ENCODE results near the gene UNC13A.
A peak's percentile ranks its signal among the peaks of the same experiment; 100 is the strongest.

UNC13A gene

DNA sequence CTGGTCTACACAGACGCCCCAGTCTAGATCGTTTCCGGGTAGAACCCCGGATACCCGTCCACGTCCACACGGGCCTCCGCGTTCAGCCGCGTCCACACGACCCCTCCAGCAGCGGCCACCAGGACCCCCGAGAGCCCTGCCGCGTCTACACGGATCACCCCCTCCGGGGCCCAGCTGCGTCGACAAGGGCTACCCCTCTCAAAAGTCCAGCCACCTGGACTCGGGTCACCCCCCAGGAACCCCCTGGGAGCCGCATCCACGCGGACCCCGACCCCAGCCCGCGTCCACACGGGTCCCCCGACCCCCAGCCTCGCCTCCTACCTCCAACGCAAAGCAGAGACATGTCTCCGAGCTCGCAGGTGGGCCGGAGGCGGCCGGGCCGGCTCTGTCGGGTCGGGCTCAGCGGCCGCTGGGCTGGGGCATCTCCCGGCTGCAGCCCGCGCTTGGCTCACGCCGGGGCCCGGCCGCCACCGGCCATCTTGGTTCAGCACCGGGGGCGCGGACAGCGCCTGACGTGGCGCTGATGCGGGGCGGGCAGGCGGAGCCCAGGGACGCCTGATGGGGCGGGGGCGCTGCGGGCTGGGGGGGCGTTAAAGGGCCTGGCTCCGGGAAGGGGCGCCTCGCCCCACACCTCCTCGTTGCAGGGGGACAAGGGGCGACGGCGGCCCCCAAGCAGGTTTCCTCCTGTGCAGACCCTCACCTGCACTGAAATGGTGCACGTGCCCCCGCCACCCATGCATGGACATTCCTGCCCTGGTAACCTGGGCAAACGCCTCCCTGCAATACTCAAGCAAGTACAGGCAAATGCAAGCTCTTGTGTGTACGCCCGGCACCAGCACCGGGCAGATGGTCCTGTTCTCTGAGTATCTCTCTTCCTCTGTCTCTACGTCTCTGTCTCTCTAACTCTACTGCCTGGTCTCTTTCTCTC, at the start of gene UNC13A:
TSS of gene UNC13A (minus strand) at position 498 of the 928 bp plus-strand sequence. CDS start at position 343, 155 bp downstream.
- peak; percentile 19 to 25 for DNase-seq

DNA sequence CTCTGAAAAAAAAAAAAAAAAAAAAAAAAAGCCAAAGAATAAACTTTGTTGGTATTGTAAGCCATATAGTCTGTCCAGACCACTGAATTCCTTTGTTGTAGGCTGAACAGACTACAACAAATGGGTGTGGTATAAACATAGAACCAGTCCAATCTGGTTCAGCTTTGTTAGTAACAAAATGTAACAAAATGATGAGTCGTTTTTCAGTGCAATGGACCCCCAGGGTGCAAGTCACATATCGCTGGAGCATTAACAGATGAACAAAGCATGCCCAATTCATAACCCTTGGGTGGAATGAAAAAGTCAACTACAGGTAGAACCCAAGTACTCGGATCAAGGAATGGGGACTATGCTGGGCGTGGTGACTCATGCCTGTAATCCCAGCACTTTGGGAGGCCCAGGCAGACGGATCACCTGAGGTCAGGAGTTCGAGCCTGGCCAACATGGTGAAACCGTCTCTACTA, 49.6 kb upstream of the UNC13A start:
- DNase-seq, result no peak

DNA sequence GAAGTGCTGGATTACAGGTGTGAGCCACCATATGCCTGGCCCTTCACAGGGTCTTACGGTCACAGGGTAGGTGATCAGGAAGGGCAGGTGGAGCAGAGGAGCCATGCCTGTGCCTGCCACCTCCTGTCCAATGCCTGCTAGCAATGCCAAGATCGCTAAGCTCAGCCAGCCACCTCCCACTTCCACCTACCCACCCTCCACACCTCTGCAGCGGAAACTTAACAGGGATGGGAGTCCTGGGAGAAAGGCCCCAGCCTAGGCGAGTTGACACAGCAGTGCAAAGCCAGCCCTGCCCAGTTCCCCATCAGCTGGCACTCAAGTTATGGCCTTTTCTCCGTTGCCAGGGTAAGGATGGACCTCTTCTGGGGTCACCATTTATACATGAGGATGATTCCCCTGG, 47.3 kb upstream of the UNC13A start:
- DNase-seq, result no peak

DNA sequence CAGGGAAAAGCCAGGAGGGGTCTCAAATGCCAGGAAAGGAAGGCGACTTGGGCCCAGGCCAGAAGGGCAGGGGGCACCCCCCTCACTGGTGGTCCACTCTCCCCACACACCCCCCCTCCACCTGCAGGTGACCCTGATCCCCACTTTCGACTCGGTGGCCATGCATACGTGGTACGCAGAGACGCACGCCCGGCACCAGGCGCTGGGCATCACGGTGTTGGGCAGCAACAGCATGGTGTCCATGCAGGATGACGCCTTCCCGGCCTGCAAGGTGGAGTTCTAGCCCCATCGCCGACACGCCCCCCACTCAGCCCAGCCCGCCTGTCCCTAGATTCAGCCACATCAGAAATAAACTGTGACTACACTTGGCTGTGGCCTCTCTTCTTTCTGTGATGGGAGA, 46.0 kb upstream of the UNC13A start:
- no peak for DNase-seq

DNA sequence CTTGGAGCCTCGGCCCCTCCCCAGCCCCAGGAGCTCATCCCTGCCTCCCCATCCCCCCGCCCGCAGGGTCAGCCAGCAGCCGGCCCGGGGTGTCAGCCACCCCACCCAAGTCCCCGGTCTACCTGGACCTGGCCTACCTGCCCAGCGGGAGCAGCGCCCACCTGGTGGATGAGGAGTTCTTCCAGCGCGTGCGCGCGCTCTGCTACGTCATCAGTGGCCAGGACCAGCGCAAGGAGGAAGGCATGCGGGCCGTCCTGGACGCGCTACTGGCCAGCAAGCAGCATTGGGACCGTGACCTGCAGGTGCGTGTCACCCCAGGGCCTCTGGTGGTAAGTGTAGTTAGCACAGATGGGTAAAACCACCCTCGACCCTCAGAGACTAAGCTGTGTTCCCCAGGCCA, 45.0 kb upstream of the UNC13A start:
- DNase-seq, result no peak

DNA sequence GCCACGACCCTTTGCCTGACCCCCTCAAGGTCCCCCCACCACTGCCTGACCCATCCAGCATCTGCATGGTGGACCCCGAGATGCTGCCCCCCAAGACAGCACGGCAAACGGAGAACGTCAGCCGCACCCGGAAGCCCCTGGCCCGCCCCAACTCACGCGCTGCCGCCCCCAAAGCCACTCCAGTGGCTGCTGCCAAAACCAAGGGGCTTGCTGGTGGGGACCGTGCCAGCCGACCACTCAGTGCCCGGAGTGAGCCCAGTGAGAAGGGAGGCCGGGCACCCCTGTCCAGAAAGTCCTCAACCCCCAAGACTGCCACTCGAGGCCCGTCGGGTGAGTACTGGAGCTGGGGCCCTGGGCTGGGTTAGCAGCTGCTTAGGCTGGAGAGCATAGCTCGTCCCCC, 39.7 kb upstream of the UNC13A start:
- no peak for DNase-seq

DNA sequence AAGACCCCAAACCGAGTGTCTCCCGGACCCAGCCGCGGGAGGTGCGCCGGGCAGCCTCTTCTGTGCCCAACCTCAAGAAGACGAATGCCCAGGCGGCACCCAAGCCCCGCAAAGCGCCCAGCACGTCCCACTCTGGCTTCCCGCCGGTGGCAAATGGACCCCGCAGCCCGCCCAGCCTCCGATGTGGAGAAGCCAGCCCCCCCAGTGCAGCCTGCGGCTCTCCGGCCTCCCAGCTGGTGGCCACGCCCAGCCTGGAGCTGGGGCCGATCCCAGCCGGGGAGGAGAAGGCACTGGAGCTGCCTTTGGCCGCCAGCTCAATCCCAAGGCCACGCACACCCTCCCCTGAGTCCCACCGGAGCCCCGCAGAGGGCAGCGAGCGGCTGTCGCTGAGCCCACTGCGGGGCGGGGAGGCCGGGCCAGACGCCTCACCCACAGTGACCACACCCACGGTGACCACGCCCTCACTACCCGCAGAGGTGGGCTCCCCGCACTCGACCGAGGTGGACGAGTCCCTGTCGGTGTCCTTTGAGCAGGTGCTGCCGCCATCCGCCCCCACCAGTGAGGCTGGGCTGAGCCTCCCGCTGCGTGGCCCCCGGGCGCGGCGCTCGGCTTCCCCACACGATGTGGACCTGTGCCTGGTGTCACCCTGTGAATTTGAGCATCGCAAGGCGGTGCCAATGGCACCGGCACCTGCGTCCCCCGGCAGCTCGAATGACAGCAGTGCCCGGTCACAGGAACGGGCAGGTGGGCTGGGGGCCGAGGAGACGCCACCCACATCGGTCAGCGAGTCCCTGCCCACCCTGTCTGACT, 39.0 kb upstream of the UNC13A start:
- no peak for DNase-seq

DNA sequence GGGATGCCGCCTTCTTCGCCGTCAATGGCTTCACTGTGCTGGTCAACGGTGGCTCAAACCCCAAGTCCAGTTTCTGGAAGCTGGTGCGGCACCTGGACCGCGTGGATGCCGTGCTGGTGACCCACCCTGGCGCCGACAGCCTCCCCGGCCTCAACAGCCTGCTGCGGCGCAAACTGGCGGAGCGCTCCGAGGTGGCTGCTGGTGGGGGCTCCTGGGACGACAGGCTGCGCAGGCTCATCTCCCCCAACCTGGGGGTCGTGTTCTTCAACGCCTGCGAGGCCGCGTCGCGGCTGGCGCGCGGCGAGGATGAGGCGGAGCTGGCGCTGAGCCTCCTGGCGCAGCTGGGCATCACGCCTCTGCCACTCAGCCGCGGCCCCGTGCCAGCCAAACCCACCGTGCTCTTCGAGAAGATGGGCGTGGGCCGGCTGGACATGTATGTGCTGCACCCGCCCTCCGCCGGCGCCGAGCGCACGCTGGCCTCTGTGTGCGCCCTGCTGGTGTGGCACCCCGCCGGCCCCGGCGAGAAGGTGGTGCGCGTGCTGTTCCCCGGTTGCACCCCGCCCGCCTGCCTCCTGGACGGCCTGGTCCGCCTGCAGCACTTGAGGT, 38.1 kb upstream of the UNC13A start:
- no peak for DNase-seq

DNA sequence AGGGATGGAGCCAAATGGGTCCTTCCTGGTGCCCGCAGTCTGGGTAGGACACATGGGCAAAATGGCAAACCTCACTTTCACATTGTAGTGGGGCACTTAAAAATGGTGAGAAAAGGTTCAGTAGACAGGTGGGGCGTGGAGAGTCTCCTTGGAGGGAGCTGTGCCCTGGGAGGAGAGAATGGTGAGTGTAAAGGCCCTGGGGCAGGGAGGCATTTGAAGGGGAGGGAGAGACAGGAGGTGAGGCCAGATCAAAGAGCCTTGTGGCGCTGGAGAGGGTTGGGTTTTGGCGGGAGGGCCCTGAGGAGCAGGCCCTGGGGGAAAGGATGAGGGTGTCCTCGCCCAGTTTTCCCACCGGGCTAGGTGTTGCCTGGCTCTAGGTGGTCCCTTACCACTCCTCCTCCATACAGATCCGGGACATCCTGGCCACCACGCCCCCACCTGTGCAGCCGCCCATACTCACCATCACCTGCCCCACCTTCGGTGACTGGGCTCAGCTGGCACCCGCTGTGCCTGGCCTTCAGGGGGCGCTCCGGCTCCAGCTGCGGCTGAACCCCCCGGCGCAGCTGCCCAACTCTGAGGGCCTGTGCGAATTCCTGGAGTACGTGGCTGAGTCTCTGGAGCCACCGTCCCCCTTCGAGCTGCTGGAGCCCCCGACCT, 37.4 kb upstream of the UNC13A start:
- no peak for DNase-seq

DNA sequence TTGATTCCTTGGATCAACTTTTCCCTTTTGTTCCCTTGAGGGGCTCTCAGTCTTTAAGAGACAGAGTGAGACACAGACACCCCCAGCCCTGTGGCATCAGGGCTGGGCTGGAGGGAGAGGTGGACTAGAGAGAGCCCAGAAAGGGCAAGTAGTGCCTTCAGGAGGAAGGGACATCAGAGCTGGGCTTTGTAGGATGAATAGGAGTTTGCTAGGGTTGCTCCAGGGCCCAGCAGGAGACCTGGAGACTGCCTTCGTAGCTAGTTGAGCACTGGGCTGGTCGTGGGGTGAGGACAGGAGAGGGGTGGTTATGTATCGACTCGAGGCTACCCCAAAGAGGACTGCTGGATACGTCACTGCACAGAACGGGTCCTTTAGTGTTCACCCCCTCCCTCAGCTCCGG, 36.5 kb upstream of the UNC13A start:
- no peak for DNase-seq

DNA sequence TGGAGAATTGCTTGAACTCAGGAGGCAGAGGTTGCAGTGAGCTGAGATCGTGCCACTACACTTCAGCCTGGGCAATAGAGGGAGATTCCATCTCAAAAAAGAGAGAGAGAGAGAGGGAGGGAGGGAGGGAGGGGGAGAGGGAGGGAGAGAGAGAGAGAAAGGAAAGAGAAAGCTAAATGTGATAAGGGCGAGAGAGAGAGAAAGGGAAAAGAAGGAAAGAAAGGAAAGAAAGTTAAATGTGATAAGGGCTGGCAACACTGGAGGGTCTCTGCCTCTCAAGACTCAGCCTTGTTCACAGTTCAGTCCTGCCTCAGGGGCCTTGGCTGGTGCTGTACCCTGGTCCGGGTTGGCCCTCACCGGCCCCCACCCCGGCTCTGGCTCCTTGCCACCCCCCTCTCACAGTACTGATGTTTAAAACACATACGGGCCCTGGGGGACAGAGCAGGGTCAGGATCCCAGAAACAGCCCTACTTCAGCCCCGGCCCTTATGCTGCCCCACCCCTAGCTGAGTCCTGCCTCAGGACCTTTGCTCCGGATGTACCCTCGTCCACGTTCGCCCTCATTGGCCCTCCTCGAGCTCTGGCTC, 34.6 kb upstream of the UNC13A start:
- no peak for DNase-seq

DNA sequence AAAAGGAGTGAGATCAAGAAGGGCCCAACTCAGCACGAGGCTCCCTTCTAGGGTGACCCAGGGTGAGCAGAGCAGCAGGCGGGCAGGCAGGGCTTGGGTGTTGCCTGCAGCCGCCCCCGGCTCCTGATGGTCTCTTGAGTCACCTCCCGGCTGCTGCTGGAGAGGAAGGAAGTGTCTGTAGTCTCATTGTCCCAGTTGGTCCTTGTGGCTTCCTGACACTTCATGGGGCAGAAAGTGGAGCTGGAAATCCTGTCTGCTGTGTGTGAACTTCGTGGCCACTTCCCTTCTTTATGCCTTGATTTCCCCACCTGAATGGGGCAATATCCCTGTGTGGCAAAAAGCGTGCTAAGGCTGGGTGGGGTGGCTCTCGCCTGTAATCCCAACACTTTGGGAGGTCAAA, 33.7 kb upstream of the UNC13A start:
- no peak for DNase-seq

DNA sequence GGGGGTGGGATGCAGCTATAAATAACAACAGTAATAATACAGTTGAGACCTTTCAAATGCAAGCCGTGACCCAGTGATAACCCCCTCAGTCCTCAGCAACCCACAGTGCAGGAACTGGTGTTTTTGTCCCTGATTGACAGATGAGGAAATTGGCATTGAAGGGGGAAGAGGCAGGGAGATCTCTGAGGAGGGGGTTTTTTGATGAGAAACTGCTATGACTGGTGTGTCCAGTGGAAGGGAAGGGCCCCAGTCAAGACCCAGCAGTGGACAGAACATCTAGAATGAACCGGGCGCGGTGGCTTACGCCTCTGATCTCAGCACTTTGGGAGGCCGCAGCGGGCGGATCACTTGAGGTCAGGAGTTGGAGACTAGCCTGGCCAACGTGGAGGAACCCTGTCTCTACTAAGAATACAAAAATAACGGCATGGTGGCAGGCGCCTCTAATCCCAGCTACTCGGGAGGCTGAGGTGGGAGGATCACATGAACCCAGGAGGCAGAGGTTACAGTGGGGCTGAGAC, 33.0 kb upstream of the UNC13A start:
- no peak for DNase-seq

DNA sequence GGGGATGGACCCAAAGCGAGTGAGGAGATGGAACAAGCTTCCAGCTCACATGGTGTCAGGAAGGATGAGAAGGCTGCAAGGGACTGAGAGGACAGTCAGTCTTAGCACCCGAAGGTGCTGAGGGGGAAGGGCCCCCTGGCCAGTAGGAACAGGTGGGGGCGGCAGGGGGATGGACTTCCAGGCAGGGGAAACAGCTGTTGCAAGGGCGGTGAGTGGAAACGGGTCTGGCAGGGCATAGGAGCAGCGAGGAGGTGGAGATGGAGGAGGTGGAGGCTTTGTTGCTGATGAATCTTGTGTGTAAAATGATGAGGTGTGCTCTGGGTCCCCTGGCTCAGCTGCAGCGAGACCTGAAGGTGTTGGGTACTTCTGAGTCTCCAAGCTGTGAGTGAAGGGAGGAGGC, 32.3 kb upstream of the UNC13A start:
- no peak for DNase-seq

DNA sequence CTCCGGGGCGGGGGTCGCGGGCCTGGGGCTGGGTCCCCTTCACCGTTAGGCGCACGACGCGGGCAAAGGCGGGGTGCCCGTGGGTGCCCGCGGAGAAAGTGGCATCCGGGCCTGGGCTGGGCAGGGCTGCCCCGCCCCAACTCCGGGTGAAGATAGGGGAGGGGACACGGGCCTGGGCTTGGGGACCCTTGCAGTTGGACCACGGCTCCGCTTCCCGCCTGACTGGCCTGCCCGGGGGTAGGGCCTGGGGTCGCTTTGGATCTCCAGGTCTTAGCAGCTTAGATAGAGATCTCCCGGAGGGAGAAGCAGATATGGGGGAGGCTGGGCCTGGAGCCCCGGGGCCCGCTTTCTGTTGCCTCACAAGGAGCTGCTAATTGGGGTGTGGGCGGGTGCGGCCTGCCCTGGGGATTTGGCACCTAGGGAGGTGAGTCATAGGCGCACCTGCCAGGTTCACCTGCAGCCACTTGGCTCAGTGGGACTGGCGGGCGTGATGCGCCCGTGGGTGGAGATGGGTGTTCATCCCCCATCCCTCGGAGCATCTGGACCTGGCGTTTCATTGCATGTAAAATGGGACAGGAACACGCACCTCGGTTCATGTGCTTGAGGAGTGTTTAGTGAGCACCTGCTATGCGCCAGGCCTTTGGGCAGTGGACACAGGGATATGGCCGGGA, 31.7 kb upstream of the UNC13A start:
- DNase-seq, result no peak

DNA sequence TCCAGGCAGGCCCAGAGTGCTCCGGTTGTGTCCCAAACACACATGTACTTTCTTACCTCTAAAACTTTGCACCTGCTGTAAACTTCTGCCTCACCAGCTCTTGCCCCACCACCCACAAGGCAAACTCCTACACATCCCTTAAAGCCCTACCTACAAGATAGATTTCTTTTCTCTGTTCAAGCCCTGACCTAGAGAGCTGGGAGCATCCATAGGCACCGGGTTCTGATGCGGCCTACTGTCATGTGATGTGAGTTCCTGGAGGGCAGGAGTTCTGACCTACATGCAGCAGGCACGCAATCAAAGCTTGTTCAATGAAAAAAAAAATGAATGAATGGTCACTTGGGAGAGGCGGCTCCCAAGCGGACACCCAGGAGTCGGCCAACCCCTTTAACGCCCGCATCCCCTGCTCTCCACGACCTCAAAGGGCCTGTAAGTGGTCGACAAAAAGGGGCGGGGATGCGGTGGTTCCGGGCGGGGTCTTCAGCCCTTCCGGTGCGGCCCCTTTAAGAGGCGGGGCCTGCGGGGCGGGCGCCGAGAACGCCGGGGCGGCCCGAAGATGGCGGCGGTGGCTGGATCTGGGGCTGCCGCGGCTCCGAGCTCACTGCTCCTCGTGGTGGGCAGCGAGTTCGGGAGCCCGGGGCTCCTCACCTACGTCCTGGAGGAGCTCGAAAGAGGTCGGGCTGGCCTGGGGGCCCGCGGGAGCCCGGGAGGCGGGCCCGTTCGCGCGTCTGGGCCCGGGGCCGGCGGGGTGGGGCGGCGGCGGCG, 31.0 kb upstream of the UNC13A start, which contains the start of gene MAP1S:
TSS of gene MAP1S (plus strand) at position 534 of the 765 bp plus-strand sequence. CDS start at position 557, 23 bp downstream.
- peak; percentile 30 to 47 for DNase-seq

DNA sequence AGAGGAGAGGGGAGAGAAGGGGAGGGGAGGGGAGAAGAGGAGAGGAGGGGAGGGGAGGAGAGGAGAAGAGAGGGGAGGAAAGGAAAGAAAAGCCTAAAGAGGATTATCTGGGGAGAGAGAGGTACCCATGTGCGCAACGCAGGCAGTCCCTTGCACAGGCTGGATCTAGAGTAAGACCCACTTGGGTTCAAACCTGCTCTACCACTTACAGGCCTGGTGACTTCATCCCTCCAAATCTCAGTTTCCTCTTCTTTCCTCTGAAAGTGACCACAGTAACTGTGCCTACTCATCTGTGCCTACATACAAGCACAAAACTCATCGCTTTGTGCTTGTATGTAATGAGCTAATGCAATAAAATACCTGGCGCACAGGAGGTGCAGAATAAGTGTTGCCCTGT, 30.4 kb upstream of the UNC13A start:
- no peak for DNase-seq

DNA sequence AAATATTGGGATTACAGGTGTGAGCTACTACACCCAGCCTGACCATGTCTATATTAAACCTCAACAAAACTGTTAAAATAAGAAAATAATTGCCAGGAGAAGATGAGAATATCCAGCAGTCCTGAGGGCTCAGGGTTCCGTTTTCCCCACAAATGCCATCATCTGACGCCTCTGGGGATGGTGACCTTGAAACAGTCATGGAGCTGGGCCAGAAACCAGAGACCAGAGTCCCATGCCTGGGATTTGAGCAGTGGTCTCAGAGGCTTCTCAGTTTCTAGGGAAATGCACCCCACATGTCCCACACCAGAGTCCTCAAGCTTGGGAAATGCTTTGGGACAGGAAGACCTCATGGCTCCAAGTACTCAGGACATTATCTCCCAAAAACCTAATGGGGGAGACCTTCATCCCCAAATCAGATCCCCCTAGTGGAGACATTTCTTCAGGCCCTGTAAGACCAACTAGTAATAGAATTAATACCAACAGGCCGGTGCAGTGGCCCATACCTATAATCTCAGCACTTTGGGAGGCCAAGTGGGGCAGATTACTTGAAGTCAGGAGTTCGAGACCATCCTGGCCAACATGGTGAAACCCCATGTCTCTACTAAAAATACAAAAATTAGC, 28.3 kb upstream of the UNC13A start:
- DNase-seq, result no peak

DNA sequence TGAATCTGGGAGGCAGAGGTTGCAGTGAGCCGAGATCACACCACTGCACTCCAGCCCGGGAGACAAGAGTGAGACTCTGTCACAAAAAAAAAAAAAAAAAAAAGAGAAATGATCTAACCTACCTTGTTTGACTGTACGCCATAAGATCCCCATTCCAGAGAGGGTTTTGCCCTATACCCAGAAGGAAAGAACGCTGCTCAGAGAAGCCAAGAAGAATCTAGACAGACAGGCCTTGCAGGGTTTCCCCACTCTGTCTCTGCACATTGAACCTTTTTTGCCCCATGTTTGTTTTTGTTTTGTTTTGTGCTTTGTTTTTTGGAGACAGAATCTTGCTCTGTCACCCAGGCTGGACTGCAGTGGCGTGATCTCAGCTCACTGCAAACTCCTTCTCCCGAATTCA, 23.7 kb upstream of the UNC13A start:
- DNase-seq, result no peak

DNA sequence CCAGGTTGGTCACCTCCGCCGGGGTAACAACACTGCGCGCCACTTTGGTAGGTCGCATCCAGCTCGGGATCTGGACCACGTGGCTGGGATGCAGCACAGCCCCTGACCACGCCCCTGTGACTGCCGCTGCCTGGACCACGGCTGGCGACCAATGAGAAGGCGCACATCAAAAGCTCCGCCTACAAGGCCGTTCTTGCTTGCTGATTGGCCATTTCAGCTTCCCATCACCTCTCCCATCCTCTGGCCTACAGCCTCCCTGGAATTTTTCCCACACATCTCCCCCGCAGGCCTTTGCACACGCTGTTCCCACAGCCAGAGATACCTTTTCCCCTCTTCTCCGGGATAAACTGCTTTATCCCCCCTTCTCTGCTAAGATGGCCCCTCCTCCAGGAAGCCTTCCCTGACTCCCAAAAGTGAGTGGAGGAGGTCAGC, 18.6 kb upstream of the UNC13A start:
- peak in 1 of 2 donors; percentile 29 for DNase-seq

All from hippocampal formation (tissue), 2 donors.